Astrocyte (in vitro differentiated cells and primary cell): Measurements from ENCODE around the gene CPNE6. TPM values are rescaled to one million over a fixed set of nuclear protein-coding genes. Genes with fewer than 3 reads are reported as not detected.

Source experiments
- DNase-seq: peaks from one replicate; pipeline ENCODE4 v3.0.0-alpha.2; 2010; ENCODE audit warnings: low read depth
- FAIRE-seq: peaks from 2 replicates; lab custom pipeline; 2011; peaks lifted over from hg19 to GRCh38; lab: Jason Lieb, UNC
- H2AFZ ChIP-seq: 2 replicates; pipeline ENCODE4 v1.6.0; 2012; ENCODE audit warnings: low read depth, low read length, inconsistent platforms
- H3K27ac ChIP-seq: 2 replicates; pipeline ENCODE4 v1.5.1; 2011; ENCODE audit warnings: low read depth, low read length, inconsistent platforms
- H3K27me3 ChIP-seq: 2 replicates; pipeline ENCODE4 v1.6.0; 2011; ENCODE audit warnings: low read length, inconsistent platforms; ENCODE audit not compliant: insufficient read depth
- H3K36me3 ChIP-seq: 2 replicates; pipeline ENCODE4 v1.5.1; 2011; ENCODE audit warnings: low read length, inconsistent platforms; ENCODE audit not compliant: insufficient read depth
- H3K4me1 ChIP-seq: 2 replicates; pipeline ENCODE4 v1.5.1; 2011; ENCODE audit warnings: low read length, inconsistent platforms; ENCODE audit not compliant: insufficient read depth
- H3K4me2 ChIP-seq: 2 replicates; pipeline ENCODE4 v1.6.0; 2012; ENCODE audit warnings: low read length, inconsistent platforms
- H3K4me3 ChIP-seq: 2 replicates; pipeline ENCODE4 v1.5.1; 2011; ENCODE audit warnings: low read depth, mild to moderate bottlenecking, low read length, inconsistent platforms; ENCODE audit not compliant: insufficient read depth
- H3K79me2 ChIP-seq: 2 replicates; pipeline ENCODE4 v1.6.0; 2012; ENCODE audit warnings: mild to moderate bottlenecking, low read length, inconsistent platforms; ENCODE audit not compliant: insufficient read depth
- H3K9ac ChIP-seq: 2 replicates; pipeline ENCODE4 v1.6.0; 2012; ENCODE audit warnings: mild to moderate bottlenecking, low read length, inconsistent platforms
- H3K9me3 ChIP-seq: 2 replicates; pipeline ENCODE4 v1.5.1; 2012; ENCODE audit warnings: low read depth, mild to moderate bottlenecking, low read length, inconsistent platforms; ENCODE audit not compliant: insufficient read depth
- H4K20me1 ChIP-seq: 2 replicates; pipeline ENCODE4 v1.6.0; 2012; ENCODE audit warnings: low read length, inconsistent platforms; ENCODE audit not compliant: insufficient read depth
- H3K27ac Mint-ChIP-seq: one replicate; pipeline ENCODE4 v1.8.0; 2021; ENCODE audit warnings: mild to moderate bottlenecking, mixed read lengths; ENCODE audit not compliant: unreplicated experiment
- H3K27me3 Mint-ChIP-seq: one replicate; pipeline ENCODE4 v1.8.0; 2021; ENCODE audit warnings: low read depth, mixed read lengths; ENCODE audit not compliant: unreplicated experiment
- H3K36me3 Mint-ChIP-seq: one replicate; pipeline ENCODE4 v1.8.0; 2021; ENCODE audit warnings: low read depth, mixed read lengths; ENCODE audit not compliant: unreplicated experiment
- H3K4me1 Mint-ChIP-seq: one replicate; pipeline ENCODE4 v1.8.0; 2021; ENCODE audit warnings: low read depth, mixed read lengths; ENCODE audit not compliant: unreplicated experiment
- H3K4me3 Mint-ChIP-seq: one replicate; pipeline ENCODE4 v1.8.0; 2021; ENCODE audit warnings: mild to moderate bottlenecking, moderate library complexity, mixed read lengths; ENCODE audit not compliant: unreplicated experiment
- H3K9me3 Mint-ChIP-seq: one replicate; pipeline ENCODE4 v1.8.0; 2021; ENCODE audit warnings: mild to moderate bottlenecking, mixed read lengths; ENCODE audit not compliant: unreplicated experiment
- EZH2 ChIP-seq: IDR thresholded peaks from 2 replicates; pipeline ENCODE4 v1.6.1; 2012; ENCODE audit warnings: mild to moderate bottlenecking, low read length, inconsistent platforms; ENCODE audit not compliant: insufficient read depth
- total RNA-seq: library from RNA; stranded (reverse); gene quantifications from 2 replicates; pipeline ENCODE4 v1.2.1, GENCODE V29; 2021
- TF ChIP-seq, protein P1 (sequence below): IDR thresholded peaks from 2 replicates; pipeline ENCODE4 v1.5.1; 2011; ENCODE audit warnings: low read depth, mild to moderate bottlenecking, inconsistent platforms, low read length, moderate library complexity; ENCODE audit not compliant: insufficient read depth

Gene CPNE6
- total RNA-seq, 1 donor from 2014 or later, result not detected

DNA sequence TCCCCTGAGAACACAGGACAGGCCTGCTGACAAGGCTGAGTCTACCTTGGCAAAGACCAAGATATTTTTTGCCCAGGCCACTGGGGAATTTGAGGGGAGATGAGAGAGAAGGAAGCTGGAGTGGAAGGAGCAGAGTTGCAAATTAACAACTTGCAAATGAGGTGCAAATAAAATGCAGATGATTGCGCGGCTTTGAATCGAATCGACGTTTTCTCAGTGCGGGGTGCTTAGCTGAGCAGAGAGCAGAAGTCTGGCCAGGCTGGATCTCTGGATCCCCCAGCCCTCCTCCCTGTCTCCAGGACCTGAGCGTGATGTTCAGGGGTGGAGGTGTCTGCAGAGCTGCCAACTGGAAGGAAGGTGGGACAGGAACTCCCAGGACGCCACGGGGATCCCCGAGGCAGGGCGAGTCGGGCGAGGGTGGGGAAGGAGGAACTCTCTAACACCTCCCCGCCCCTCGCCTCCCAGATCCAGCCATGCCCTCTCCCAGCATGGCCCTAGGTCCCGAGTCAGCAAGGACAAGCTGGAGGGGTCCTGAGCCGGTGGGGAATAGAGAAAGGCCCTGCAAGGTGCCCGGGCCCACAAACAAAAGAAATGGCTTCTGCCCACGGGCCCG, 20.1 kb upstream of the CPNE6 start:
- H3K9ac ChIP-seq, result peak overlapping the region; percentile 74
- peak overlapping the region; percentile 58 for H3K4me3 ChIP-seq
- no peak for DNase-seq
- H2AFZ ChIP-seq, result peak overlapping the region; percentile 91
- TF ChIP-seq EZH2, result no peak
- TF ChIP-seq, protein P1, sequence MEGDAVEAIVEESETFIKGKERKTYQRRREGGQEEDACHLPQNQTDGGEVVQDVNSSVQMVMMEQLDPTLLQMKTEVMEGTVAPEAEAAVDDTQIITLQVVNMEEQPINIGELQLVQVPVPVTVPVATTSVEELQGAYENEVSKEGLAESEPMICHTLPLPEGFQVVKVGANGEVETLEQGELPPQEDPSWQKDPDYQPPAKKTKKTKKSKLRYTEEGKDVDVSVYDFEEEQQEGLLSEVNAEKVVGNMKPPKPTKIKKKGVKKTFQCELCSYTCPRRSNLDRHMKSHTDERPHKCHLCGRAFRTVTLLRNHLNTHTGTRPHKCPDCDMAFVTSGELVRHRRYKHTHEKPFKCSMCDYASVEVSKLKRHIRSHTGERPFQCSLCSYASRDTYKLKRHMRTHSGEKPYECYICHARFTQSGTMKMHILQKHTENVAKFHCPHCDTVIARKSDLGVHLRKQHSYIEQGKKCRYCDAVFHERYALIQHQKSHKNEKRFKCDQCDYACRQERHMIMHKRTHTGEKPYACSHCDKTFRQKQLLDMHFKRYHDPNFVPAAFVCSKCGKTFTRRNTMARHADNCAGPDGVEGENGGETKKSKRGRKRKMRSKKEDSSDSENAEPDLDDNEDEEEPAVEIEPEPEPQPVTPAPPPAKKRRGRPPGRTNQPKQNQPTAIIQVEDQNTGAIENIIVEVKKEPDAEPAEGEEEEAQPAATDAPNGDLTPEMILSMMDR, result no peak
- Mint-ChIP-seq H3K9me3 (peaks cover 2% of the 10 kb centered on the region), H3K27me3 (peaks cover 62% of the 10 kb centered on the region), H3K4me1 (peaks cover 2% of the 10 kb centered on the region), H3K27ac (no peak overlapping the region), H3K36me3 (no peaks in the 10 kb centered on the region), H3K4me3 (peak overlapping the region; percentile 75)
- no peaks in the 10 kb centered on the region for H3K36me3 ChIP-seq
- H3K27me3 ChIP-seq, result peaks cover 21% of the 10 kb centered on the region
- H3K9me3 ChIP-seq, result no peaks in the 10 kb centered on the region
- no peaks in the 10 kb centered on the region for H3K79me2 ChIP-seq
- H3K4me2 ChIP-seq, result peak overlapping the region; percentile 99
- no peak for FAIRE-seq
- no peak overlapping the region for H3K27ac ChIP-seq
- peaks cover 4% of the 10 kb centered on the region for H4K20me1 ChIP-seq
- no peaks in the 10 kb centered on the region for H3K4me1 ChIP-seq

DNA sequence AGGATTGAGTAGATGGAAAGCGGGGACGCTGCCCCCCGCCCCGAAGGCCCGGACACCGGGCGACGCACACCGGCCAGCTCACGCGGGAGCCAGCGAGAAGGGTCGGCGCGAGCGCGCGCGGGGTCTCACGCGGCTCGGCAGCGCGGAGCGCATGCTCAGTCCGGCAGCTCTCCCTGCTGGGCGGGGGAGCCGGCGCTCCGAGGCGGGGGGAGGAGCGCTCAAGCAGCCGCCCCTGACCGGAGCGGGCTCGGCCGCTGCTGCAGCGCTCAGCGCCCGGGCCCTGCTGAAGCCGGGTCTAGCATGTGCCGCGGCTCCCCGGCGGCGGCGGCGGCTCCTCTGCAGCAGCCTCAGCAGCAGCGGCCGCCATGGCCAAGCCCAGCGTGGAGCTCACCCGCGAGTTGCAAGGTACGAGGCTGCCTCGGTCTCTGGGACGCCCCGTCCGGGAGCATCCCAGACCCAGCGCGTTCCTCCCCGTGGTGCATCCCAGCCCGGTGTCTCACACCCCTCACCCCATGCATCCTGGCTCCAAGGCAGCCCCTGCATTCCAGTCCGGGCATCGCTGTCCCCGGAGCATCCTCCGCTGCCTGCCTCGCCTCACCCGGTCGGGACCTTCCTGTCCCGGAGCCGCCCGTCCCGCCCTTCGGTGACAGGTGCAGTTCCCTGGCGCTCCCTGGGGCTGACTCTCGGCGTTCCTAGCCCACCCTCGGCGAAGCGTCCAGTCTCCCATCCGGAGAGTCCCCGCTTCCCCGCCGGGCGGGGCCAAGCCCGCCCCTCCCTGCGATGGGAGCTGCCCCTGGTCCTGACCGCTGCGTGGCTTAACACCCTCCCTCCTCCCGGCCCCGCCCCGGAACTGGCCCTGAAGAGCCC, 19.3 kb upstream of the CPNE6 start, which contains the start of gene CARMIL3:
CARMIL3 (plus strand) TSS at position 221 of the 867 bp plus-strand sequence; CDS start at position 366, 145 bp downstream.
- H3K27me3 ChIP-seq, result peaks cover 21% of the 10 kb centered on the region
- peak within 1 kb of the TSS; percentile 58 for H3K4me3 ChIP-seq
- H3K9ac ChIP-seq, result peak within 1 kb of the TSS; percentile 74
- FAIRE-seq (no peak), DNase-seq (peak; percentile 18)
- Mint-ChIP-seq H3K9me3 (peaks cover 2% of the 10 kb centered on the region), H3K4me1 (peaks cover 2% of the 10 kb centered on the region), H3K27ac (no peak within 1 kb of the TSS), H3K36me3 (no peaks in the 10 kb centered on the region), H3K27me3 (peaks cover 67% of the 10 kb centered on the region), H3K4me3 (peak within 1 kb of the TSS; percentile 83)
- H2AFZ ChIP-seq, result peak within 1 kb of the TSS; percentile 91
- no peaks in the 10 kb centered on the region for H3K9me3 ChIP-seq
- peak within 1 kb of the TSS; percentile 99 for H3K4me2 ChIP-seq
- no peaks in the 10 kb centered on the region for H3K4me1 ChIP-seq
- no peaks in the 10 kb centered on the region for H3K36me3 ChIP-seq
- TF ChIP-seq, protein P1, result no peak
- no peak for TF ChIP-seq EZH2
- H3K27ac ChIP-seq, result no peak within 1 kb of the TSS
- no peaks in the 10 kb centered on the region for H3K79me2 ChIP-seq
- H4K20me1 ChIP-seq, result peaks cover 4% of the 10 kb centered on the region
